SW 1271 (cell line): ENCODE measurements around the gene BCL7B.
A peak's percentile ranks its signal among the peaks of the same experiment; 100 is the strongest.
"Not testable (repeated sequence)": the region's sequence is repeated elsewhere in the genome, so short reads cannot be mapped to it uniquely, and the experiment has no call there.

ENCODE experiments used
- DNase-seq, 2 experiments: peaks; one replicate each; lab custom pipeline; 2025; lab: John Stamatoyannopoulos, UW

Gene BCL7B

DNA sequence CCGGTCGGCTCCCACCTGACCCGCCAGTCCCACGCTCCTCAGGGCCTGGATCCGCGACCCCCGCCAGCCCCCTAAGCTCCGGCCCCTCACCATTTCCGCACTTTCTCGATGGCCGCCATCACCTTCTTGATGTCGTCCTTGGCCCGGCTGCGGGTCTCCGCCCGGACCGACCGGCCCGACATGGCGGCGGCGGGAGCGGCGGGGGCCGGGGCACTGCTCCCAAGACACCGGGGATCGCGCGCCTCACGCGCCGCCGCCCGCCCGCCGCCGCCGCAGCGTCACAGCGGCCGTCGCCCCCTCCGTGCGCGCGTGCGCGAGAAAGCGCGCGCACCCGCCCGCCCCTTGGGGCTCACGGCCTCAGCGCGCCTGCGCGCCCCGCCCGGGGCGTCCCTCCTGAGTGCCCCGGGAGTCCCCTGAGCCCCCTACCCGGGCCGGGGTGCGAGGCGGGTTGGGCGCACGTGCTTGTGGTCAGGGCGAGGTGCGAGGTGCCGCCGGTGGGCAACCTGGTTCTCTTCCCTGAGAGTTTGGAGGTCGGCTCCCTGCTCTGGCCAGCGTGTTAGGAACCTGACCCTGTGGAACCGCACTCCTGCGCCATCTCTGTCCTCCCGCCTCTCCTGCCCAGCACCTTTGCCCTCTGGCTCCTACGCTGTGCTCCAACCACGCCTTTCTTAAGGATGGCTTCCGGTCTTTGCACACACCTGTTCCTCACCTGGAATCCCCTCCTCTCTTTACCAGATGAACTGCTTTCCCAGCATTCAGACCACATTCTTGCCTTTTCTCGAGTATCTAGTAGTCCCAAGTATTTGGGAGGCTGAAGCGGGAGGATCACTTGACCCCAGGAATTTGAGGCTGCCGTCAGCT, at the start of gene BCL7B:
TSS of gene BCL7B (minus strand) at position 294 of the 861 bp plus-strand sequence. CDS start at position 182, 112 bp downstream.
- DNase-seq = peak; percentile 35 to 74

DNA sequence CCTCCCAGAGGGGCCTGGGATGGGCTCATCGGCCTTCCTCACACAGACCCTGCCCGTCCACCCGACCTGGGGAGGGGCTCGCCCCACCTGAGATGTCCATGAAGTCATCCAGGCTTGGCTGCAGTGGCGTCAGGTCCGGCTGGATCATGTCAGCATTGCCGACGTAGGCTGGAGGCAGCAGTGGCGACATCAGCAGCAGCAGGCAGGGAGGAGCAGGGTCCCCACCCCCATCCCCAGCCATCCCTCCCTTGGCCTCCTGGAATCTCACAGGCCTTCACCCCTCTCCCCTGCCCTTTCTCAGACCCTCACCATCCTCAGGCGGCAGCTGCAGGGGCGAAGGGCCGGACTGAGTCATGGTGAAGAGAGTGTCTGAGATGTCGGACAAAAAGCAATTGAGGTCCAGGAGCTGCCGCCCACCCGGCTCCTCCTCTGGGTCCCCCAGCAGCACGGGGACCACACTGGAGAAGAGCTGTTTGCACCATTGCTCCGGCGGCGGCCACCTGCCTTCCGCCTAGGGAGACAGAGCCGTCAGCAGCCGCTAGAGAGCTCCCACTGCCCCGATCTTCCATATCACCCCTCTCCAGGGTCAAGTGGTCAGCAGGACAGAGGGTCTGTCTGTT, 48.2 kb upstream of the BCL7B start:
- no peak for DNase-seq

DNA sequence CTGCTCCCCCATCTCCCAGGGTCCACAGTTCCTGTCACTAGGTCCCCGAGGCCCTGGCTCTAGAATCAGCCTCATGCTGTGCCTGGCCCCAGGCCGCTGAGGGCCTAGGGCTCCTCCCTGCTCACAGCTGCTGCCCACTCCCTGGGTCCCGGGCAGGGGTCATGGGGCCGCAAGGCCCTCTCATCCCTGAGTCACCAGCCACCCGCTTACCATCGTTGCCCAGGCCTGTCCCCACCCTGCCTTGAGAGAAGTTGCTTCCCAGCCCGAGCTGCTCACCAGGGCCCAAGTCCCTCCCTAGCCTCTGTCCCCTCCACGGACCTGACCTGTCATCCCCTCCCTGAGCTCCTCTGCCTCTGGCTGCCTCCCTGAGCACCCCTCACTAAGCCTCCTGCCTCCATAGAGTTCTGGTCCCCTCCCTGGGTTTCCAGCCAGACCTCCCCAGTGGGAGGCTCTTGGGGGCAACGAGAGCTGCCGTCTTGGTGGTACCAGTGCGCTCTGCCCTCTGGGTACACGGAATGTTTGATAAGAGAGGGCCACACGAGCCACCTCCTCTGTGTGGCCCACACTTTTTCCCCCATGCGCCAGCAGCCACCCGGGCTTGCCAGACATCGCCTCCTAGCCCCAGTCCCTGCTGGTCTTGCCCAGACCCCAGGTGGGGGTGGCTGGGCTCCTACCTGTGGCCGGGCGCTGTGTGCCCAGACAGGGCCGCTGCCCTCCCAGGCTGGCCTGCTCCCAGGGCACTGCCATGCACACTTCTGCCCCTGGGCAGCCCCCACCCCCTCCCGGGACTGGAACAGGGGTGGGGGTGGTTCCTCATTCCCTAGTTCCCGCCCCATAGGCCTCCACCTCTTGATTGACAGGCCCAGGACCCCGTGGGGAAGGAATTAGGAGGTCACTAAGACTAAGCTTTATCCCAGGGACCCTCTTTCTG, 45.5 kb upstream of the BCL7B start:
- DNase-seq = no peak

DNA sequence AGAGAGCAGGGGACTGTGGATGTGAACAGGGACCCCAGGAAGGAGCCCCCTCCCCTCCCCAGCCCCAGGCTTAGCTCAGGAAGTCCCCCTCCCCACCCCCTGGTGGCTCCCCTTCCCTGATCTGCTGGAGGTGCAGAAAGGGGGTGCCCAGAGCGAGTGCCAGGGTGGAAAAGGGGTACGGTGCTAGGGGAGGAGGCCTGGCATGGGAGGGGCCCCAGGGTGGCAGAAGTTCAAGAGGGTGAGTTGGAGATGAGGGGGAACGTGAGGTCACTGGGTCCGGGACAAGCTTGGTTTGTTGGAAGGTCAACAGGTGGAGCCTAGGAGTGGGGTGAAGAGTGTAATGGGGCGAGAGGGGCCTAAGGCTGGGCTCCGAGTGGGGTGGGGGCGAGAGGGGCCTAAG, 42.4 kb upstream of the BCL7B start:
- DNase-seq = no peak

GRCh38 chr7:73599151-73599882, 41.8 kb upstream of the BCL7B start:
- DNase-seq = no peak

GRCh38 chr7:73597978-73598782, 40.7 kb upstream of the BCL7B start:
- no peak for DNase-seq

GRCh38 chr7:73596191-73597065, 38.9 kb upstream of the BCL7B start:
- DNase-seq = no peak

DNA sequence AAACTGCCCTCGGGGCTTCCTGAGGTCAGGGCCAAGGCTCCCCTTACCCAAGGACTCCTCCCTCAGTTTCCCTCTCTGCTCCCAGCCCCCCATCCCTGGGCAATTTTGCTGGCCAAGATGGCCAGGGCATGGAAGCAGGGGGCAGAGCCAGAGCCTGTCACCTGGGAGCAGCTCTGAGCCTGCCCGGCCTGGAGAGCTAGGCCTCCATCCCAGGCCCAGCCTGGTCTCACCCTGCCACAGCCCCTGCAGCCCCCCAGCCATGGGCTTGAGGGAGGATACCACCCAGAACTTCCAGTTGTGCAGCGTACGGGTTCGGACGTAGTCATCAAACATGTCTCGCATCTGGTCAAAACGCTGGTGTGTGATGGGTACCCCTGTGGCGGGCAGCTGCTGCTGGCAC, 37.9 kb upstream of the BCL7B start:
- no peak for DNase-seq

- DNase-seq = no peak
Measured at GRCh38 chr7:73593207-73594045, 35.9 kb upstream of the BCL7B start.

DNA sequence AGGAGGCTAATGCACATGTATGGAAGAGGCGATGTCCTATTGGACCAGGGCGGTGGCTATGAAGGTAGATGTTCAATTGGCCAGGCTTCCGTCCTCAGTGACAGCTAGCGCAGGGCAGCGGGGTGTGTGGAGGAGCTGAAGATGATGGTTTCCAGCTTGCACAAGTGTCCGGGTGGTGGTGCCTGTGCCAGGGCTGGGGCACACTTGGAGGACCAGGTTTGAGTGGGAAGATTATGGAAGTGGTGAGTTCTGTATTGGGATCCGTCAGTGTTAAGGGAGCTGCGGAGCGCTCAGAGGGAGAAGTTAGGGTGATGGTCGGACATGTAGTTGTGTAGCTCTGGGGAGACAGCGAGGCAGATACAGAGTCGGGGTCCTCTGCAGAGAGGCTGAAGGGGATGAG, 29.4 kb upstream of the BCL7B start:
- DNase-seq = no peak

DNA sequence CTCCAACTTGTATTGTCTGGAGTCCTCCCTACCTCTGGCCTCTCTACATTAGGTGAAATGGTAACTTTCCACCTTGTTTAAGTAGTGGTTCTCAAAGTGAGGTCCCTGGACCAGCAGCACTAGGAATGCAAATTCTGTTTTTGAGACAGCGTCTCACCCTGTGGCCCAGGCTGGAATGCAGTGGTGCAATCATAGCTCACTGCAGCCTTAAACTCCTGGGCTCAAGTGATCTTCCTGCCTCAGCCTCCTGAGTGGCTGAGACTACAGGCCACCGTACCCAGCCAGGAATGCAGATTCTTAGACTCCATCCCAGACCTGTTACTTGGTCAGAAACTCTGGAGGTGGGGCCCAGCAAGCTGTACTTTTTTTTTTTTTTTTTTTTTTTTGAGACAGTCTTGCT, 27.7 kb upstream of the BCL7B start:
- DNase-seq = no peak

- no peak for DNase-seq
Measured at GRCh38 chr7:73582664-73583202, 25.2 kb upstream of the BCL7B start.

DNA sequence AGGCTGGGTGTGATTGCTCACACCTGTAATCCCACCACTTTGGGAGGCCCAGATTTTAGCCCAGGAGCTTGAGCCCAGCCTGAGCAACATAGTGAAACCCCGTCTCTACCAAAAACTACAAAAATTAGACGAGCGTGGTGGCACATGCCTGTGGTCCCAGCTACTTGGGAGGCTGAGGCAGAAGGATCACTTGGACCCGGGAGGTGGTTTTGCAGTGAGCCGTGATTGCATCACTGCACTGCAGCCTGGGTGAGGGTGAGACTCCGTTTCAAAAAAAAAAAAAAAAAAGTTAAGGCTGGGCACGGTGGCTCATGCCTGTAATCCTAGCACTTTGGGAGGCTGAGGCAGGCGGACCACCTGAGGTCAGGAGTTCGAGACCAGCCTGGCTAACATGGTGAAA, 23.5 kb upstream of the BCL7B start:
- DNase-seq = not testable (repeated sequence)

DNA sequence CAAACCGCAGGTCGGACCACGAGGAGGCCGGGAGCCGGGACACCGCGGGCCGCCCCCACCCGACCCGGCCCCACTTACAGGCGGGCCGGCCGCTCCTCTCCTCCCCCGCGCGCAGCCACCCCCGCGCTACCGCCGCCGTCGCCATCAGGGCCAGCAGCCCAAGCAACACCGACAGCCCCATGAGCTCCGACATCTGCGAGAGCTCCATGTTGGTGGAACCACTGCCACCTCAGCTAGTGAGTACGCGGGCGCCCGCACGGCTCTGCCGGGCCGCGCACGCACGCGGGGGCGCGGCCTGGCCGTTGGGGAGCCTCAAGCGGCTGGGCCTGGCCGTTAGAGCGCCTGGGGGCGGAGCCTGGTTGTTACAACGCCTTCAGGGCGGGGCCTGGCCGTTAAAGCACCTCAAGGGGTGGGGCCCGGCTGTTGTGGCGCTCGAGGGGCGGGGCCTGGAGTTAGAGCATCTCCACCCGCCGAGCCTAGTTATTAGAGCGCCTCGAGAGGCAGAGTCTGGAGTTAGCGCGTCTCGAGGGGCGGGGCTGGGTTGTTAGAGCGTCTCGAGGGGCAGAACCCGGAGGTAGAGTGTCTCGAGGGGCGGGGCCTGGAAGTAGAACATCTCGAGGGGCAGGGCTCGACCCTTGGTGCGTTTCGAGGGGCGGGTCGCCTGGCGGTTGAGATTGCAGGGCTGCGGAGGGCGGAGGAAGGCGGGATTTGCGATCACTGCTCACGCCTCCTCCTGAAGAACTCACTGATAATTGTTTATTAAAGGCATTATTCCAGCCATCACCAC, 21.0 kb upstream of the BCL7B start, which contains the start of gene TBL2:
TSS of gene TBL2 (minus strand) at position 238 of the 787 bp plus-strand sequence. CDS start at position 208, 30 bp downstream.
- DNase-seq = peak; percentile 98 to 99

GRCh38 chr7:73577627-73578341, 20.3 kb upstream of the BCL7B start:
- no peak for DNase-seq

DNA sequence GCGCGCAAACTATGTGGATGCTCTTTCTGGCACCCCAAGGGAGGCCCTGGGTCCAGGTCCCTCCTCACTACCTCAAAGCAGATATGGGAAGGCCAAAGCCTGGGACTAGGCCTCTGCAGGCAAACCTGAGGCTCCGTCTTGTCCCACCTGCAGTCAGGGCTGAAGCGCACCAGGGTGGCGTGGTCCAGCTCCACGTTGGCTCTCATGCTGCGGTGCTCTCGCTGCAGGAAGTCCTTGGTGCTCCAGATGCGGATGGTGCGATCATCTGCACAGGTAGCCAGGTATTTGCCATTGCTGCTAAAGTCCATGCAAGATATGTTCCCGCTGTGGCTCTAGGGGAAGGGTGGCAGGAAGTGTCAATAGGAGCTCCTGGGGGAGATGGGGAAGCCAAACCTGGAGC, 16.3 kb upstream of the BCL7B start:
- DNase-seq = no peak

DNA sequence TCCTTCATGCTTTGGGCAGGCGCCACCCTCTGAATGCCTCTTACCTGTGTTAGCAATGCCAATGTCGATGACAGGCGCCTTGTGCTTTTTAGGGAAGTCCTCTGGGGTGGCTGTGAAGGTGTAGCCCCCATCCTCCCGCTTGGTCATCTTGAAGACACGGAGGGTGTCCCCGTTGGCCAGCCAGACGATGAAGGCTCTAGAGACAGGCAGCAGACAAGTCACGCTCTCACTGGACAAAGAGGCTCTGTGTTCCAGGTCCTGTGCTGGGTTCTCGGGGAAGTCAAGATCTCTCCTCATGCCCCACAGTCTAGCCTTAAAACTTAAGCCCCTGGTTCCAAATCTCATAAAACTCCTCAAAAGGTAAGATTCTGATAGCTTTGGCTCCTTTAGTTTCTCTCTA, 15.8 kb upstream of the BCL7B start:
- DNase-seq = no peak
